MV-4-11 (cell line): ENCODE results near the gene PREX1.
"Not testable (repeated sequence)": the region's sequence is repeated elsewhere in the genome, so short reads cannot be mapped to it uniquely, and the experiment has no call there.

Experiments used
- DNase-seq: peaks from one replicate; lab custom pipeline; 2025; lab: John Stamatoyannopoulos, UW

PREX1 gene

DNA sequence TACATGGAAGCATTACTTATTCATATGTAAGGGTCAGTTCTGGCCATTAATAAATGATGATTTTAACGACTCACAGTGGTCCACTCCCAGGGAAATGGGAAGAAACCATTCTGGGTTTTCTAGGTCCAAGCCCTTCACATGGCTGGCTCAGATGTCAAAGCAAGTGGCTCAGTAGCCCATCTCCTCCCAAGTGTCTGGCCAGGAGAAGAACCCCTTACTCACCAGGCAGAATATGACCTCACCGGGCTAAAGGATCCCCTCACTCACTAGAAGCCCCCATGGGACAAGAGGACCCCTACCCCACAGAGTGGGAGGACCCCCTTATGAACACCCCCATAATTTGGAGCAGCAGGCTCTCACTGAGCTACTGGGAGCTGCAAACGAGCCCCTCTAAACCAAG lies 34.0 kb downstream of the PREX1 start:
- DNase-seq: no peak

DNA sequence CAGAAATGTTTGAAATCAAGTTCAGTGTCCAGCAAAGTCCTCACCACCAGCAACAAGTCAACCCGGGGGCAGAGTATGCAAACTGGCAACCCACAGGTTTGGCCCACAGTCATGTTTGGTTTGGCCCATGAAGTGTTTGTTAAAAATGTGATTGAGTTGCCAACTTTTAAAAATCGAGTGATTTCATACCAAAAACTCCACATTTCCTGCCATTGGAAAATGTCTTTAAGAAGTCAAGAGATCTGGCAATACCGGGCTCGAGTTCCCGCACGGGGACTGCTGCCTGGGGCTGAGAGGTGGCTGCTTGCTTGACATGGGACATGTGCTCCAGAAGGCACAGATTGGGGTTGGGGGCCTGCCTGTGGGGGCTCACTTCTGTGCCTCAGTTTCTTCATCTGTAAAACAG lies 36.1 kb downstream of the PREX1 start:
- DNase-seq: no peak

DNA sequence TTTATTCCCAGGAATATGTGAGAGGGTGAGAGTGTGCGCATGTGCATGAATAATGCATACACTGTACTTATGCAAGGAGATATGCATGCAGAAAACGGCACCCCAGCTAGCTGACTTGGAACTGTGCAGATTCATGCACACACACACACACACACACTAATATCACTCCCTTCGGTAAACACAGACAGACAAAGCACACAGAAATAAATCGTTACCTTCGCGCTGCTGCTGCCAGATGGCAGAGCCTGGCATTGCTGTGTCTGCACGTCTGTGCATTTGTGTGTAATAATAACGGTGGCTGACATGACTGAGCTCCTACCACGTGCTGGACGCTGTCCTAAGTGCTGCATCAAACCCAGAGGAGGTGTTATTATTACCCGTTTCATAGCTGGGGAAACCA lies 36.8 kb downstream of the PREX1 start:
- DNase-seq: peak; percentile 50

DNA sequence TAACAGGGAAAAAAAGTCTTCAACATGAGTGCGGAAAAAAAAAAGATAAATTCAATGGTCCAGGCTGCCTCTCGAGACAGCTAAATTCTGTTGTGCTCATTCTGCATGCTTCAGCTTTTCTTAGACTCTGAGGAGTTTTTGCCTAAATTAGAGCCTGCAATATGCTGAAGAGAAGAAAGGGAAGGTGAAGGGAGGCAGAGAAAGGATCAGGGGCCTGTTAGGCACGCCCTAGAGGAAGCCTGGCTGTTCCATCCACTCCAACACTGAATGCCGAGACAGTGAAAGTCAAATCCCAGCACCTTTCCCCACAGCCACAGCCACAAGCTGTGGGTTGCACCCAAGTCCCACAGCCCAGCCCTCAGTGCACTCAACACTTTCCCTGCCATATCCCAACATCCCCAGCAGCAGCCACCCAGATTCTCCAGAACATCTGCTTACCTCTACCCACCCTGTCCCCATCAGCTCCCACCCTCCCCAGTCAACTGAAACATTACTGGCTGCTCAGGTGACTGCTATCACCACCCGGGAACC lies 37.3 kb downstream of the PREX1 start:
- no peak for DNase-seq

DNA sequence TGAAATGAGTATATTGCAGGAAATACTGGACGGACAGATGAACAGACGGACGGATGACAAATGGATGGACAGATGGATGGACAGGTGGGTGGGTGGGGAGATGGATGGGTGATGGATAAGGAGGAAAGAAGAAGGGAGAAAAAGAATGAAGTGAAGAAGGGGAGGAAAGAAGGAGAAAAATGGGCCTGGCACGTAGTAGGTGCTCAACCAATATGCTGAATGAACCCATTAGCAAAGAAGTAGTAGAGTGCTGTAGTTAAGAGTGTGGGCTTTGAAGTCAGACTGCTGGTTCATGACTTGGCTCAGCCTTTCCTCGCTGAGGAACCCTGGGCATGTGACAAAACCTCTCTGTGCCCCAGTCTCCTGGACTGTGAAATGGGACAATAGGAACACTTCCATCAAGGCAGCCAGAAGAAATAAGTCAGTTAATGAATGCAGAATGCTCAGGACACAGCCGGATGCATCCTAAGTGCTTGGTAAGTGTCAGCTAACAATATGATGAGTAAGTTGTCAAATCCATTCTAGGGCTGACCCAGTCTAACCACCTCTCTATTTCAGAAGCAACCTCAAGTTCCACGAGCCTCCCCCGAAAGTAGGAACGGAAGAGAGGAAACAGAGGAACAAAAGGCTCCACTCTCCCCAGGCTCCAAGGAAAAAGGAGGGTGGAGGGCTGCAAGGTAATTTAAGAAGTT lies 37.9 kb downstream of the PREX1 start:
- peak; percentile 70 for DNase-seq

DNA sequence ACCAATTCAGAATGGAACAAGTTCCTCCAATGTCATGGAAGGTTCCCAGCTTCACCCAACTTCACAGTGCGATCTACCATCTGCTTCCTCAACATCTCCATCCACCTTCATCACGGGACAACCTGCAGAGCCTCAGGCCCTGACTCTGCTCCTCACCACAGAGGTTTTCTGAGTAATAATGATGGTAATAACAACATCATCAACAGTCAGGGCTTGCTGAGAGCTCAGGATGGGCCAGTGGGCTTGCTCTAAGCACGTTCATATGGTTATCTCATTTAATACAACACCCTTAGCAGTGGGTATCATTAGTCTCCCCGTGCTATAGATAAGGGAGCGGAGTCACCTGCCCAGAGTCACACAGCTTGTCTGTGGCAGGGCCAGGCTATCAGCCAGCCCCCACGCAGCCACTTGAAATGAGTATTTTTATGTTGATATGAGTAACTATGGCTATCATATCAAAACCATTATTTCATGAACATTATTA lies 38.6 kb downstream of the PREX1 start:
- no peak for DNase-seq

DNA sequence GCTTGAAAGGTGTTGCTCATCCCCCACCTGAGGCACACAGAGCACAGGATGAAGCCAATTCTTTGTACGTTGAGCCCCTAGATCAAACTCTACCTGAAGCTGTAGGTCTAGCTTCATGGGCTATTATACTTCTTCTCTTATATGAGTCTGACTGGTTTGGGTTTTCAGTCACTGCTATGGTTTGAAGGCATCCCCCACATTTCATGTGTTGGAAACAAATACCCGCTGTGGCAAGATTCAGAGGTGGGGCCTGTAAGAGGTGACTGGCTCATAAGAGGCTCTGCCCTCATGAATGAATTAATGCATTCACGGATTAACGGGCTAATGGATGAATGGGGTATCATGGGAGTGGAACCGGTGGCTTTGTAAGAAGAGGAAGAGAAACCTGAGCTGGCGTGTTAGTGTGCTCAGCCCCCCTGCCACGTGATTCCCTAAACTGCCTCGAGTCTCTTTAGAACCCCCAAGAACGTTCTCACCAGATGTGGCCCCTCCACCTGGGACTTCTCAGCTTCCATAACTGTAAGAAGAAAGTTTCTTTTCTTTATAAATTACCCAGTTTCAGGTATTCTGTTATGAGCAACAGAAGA lies 39.2 kb downstream of the PREX1 start:
- peak; percentile 85 for DNase-seq

DNA sequence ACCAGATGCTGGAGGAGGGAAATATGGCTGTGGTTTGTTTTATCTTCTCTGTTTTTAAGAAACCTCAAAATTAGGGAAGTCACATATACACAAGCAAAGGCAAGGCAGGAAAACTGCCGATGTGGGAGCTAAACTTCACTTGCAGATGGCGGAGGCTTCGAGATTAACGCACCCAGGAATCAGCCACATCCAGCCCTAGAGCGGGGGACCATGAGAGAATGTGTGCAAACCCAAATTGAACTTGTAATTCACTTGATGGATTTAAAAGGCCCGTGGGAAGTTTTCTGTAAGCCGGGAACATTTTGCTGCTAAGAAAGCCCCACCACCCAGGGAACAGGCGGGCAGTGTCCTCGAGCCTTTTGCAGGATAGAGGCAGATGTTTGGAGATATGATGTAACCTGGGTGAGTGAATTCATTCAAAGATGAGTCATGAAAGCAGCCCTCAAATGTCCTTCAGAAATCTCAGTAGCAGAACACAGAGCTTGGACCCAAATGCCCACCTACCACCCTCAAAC lies 39.9 kb downstream of the PREX1 start:
- DNase-seq: peak; percentile 92

DNA sequence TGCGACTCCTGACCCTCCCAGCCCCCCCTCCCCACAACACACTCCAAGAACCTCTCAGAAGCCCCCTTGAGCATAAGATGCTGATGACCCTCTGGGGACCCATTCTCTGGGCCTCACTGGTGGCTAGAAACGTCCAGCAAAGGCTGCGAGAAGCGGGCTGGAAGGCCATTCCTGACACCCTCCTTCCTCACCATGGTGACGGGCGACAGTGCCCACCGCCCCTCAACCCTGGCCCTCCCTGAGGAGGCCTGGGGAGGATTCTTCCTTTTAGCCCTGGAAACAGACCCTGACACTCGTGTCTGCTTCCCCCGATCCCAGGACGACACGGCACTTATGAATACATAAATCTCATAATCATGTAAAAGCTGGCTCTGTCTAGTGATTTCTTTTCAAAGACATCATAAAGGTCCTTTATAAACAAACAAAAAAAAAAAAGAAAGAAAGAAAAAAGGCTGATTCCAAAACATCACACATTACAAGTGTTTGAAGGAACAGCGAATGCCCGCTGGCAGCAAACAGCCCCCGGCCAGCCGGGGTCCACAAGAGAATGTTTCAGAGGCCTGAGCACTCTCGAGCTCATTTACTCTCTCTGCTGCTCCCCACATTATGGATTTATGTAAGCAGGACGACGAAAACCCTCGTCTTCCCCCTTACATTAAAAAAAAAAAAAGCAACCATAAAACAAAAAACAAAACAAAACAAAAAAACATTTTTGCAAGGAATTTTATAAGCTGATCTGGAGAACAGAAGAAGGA lies 40.7 kb downstream of the PREX1 start:
- DNase-seq: no peak

DNA sequence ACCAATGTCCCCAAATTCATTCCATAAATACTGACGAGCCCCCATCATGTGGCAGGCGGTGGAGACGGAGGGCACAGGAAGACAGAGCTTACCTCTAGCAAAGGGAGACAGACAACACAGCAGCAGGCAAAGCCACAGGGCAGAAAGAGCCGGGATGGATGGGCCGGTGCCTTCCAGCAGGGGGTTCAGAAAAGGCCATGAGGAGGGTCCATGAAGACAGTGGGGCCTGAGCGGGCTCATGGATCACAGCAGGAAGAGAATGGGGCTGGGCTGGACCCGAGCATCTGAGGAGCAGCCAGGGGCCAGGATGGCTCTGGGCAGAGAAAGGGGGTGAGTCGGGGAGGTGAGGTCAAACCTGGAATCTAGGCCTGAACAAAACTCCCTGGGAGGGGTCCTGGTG lies 42.0 kb downstream of the PREX1 start:
- DNase-seq: no peak

DNA sequence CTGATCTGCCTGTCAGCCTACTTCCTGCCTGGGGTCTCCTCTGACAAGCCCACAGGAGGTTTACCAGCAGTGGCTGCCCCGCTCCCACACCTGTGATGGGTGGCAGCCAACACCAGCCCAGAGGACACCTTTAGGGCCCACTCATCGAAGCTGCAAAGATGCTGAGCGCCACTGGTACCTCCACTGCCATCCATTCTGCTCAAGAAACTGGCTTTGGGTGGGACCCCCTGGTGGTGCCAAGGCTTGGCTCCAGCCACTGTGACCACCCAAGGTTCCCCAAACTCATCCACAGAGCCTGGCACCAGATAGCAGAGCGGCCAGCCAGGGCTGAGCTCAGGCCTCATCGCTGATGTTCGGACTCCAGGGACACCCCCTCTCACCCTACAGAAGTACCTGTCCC lies 42.5 kb downstream of the PREX1 start:
- no peak for DNase-seq

DNA sequence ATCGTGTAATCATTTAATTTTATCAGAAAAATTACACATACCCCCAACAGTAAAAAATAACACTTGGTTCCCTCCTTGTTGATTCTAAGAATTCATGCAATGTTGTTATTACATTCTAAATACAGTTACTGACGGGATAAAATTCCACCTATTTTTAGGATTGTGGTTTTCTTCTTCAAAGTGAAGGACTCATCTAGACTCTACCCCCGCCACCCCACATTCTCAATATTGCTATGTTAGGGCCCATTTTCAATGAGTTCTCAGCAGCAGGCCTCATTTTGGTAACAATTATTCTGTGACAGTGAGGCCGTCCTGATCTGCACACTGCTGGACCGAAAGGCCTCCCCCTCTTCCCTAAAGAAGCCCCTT lies 43.5 kb downstream of the PREX1 start:
- peak; percentile 14 for DNase-seq

DNA sequence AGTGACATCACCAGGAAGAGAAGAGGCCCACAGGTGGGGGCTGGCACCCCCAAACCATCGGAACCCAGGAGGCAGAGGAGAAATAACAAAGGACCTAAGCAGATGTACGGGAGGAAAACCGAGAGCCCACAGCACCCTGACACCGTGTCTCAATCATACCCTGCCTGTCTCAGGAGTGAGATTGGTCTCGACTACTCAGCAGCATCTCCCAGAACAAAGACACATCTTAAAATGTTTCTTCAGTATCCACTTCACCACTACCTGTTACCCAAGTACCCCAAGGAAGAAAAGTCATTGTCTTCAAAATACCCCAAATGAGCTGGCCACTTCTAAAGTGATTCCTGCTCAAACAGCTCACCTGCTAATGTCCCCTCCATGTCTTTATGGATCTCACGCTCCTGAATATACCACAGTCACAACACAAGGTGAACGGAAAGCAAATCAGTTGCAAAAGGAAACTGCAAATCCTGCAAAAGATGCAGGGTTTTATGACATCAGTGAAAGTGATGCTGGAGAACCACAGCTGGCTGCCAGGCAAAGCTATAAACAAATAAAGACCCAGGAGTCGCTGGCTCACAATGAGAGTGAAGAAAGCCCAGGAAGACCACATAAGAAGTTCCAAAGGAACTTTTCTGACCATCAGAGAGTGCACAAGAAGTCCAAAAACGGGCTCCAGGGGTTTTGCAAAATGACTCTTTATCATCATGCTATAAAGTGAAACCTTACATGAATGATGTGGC lies 44.1 kb downstream of the PREX1 start:
- DNase-seq: peak; percentile 14

DNA sequence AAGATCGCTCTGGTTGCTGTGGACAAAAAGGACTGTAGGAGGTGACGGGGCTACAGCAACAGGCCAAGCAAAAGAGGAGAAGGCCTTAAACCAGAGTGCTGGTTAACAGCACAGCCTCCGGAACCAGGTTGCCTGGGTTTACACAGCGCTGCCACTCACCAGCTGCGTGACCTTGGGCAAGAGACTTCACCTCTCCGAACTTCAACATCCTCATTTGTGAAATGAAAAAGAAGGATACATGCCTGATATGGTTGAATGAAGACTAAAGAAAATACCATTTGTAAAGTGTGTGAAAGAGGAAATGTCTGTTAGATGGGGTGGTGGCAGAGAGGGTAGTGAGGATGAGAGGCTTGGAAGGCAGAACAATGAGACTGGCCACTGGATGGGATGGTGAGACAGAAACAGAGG lies 44.9 kb downstream of the PREX1 start:
- DNase-seq: peak; percentile 36

DNA sequence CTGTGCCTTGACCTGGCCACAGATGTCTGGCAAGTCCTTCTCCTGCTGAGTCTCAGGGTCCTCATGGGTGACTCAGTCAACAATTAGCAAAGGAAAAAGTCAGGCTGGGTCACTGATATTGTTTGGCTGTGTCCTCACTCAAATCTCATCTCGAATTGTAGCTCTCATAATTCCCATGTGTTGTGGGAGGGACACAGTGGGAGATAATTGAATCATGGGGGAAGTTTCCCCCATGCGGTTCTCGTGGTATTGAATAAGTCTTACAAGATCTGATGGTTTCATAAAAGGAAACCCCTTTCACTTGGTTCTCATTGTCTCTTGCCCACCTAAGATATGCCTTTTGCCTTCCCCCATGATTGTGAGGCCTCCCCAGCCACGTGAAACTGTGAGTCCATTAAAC lies 45.7 kb downstream of the PREX1 start:
- no peak for DNase-seq

DNA sequence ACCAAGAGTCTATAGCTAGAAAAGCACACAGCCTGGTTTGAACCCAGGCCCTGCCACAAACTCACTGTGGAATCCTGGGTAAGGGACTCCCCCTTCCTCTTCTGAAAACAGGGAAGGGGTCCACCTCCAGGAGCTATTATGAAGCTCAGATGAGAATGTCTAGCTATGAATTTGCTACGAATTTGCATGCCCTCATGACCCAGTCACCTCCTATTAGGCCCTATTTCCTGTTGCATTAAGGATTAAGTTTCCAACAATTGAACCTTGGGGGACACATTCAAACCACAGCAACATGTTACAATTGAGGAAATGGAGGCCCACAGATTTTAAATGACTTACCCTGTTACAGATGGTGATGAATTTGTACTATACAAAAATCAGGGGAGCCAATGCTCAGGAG lies 46.2 kb downstream of the PREX1 start:
- DNase-seq: no peak

DNA sequence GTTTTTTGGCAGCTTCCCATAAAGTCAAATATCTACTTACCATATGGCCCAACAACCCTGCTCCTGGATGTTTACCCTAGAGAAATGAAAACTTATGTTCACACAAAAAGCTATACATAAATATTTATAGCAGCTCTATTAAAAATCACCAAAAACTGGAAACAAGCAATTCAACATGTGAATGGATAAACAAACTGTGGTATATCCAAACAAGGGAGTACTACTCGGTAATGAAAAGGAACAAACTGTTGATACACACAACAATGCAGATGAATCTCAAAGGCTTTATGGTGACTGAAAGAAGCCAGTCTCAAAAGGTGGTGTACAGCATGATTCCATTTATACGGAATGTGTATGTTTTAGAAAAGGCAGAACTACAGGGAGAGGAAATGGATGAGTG lies 48.4 kb downstream of the PREX1 start:
- no peak for DNase-seq

DNA sequence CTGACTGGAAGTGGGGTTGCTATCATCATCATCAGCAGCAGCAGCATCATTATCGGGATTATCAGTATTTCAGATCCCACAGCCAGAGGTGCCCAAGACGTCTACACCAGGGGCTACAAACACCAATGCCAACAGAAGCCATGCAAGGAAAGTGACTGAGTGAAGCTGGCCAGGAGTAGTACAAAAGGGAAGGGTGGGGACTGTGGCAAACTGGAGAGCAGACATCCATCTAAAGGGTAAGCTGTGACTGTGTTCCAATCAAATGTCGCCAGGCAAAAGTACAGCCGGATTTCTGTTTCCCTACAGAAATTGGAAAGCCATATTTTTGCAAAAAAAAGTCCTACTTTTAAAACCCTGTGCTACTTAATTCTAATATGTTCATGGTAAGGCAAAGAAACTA lies 50.0 kb downstream of the PREX1 start:
- DNase-seq: no peak

DNA sequence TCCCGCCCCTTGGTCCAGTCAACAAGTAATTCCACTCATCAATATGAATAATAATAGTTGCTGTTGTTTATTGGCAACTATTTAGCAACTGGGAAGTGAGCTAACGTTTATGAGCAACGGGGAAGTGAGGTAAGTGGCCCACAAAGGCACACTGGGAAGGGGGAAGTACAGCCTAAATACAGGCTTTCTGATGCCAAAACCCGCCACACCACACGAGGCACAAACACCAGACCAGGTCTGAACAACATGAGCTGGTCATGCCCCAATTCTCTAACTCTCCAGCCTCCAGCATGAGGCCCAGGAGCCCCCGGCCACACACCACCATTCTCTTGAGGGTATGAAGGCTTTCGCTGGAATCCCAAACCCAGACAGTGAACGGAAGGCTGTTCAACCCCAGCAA lies 50.8 kb downstream of the PREX1 start:
- peak; percentile 75 for DNase-seq

DNA sequence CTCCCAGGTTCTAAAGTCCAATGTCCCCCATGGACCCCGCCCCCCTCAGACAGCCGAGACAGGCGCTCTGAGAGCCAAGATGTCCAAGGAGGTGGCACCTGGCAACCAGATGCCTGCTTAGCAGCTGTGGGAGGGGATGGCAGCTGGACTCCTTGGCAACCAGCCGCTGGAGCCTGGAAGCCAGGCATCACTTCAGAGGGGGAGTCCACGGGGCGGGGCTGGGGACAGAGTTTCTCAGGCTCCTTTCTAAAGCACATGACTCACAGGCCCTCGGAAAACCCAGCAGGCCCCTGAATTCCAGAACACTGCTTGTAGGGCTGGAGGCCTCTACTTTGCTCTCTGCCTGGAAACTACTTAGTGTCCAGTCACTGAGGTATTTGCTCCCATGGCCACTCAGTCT lies 51.5 kb downstream of the PREX1 start:
- no peak for DNase-seq

DNA sequence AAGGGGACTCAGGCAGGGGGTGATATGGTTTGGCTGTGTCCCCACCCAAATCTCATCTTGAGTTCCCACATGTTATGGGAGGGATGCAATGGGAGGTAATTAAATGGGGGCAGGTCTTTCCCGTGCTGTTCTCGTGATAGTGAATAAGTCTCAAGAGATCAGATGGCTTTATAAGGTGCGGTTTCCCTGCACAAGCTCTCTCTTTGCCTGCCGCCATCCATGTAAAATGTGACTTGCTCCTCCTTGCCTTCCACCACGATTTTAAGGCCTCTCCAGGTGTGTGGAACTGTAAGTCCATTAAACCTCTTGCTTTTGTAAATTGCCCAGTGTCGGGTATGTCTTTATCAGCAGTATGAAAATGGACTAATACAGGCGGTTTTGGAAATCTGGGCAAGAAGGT lies 52.3 kb downstream of the PREX1 start:
- not testable (repeated sequence) for DNase-seq

DNA sequence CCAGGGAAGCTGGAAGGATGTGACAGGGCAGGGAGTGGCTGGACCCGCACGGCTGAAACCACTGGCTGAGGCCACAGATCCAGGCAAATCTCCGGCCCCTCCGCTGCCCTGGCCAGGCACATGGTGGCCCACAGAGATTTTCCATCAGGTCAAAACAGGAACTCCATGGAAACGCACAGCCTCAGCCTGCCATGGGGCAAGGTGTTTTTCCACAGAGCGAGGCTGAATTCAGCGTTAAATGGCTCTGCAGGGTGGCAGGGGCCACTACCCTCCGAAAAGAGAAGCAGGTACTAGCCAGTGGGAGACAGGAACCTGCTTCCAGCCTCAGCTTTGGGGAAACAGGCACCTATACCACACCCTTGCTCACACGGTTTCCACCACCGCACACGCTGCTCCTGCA lies 53.1 kb downstream of the PREX1 start:
- DNase-seq: peak; percentile 43
